T-cell (primary cell): Measurements from ENCODE around the gene COL8A2. TPM values are rescaled to one million over a fixed set of nuclear protein-coding genes. Genes with fewer than 3 reads are reported as not detected.
A peak's percentile ranks its signal among the peaks of the same experiment; 100 is the strongest.

Experiments
- ATAC-seq, 4 experiments: fragments of 200-7000 bp in 3 of 4; fragments of 150-1000 bp in 1 of 4; cut with Tn5 transposase; replicated peaks in 1 of 4; 1 replicate in 3 of 4; 2 replicates in 1 of 4; pipeline ENCODE4 v1.10.0; 2021; ENCODE audit warnings: moderate library complexity in 3 of 4, mild to moderate bottlenecking in 2 of 4, moderate number of reproducible peaks in 1 of 4
- CTCF ChIA-PET, 2 donors: fragments of 300-600 bp; sonication (Branson Sonifier 250); formaldehyde crosslinking; loops; one replicate each; lab custom pipeline; 2022; ENCODE audit warnings: antibody characterized with exemption in 2 of 2; lab: Charles Lee
- POLR2A ChIA-PET, 2 donors: fragments of 300-600 bp; sonication (Branson Sonifier 250); formaldehyde crosslinking; loops; one replicate each; lab custom pipeline; 2022; ENCODE audit warnings: antibody characterized with exemption in 2 of 2; lab: Charles Lee
- DNase-seq, 35 experiments: peaks; one replicate each; pipeline versions ENCODE4 v3.0.0 to v3.0.0-alpha.2; 2013 to 2023
- H3K27ac ChIP-seq: one replicate; pipeline ENCODE4 v1.5.1; 2013; ENCODE audit warnings: low read length
- H3K27me3 ChIP-seq, 2 experiments: replicated peaks in 1 of 2; 1 replicate in 1 of 2; 2 replicates in 1 of 2; pipeline versions ENCODE4 v1.6.1 to v1.7.0; 2013; ENCODE audit warnings: low read length in 1 of 2, mixed read lengths in 1 of 2; ENCODE audit not compliant: control insufficient read depth in 2 of 2, insufficient read depth in 2 of 2; ENCODE audit errors: extremely low read depth in 1 of 2
- H3K36me3 ChIP-seq, 2 donors: 1 replicate in 1 of 2; 2 replicates in 1 of 2; pipeline versions ENCODE4 v1.6.1 to v1.7.0; 2013; ENCODE audit warnings: low read length in 1 of 2; ENCODE audit not compliant: control insufficient read depth in 2 of 2, insufficient read depth in 1 of 2; ENCODE audit errors: extremely low read depth in 1 of 2
- H3K4me1 ChIP-seq, 2 experiments: 1 replicate in 1 of 2; 2 replicates in 1 of 2; pipeline versions ENCODE4 v1.6.1 to v1.7.0; 2013; ENCODE audit warnings: low read length in 2 of 2, mixed read lengths in 1 of 2; ENCODE audit not compliant: insufficient read depth in 2 of 2, control insufficient read depth in 1 of 2; ENCODE audit errors: extremely low read depth in 1 of 2
- H3K4me3 ChIP-seq, 2 donors: 1 replicate in 1 of 2; 2 replicates in 1 of 2; pipeline versions ENCODE4 v1.5.1 to v1.7.0; 2013; ENCODE audit warnings: mild to moderate bottlenecking in 2 of 2, low read length in 1 of 2, moderate library complexity in 1 of 2; ENCODE audit not compliant: control insufficient read depth in 1 of 2; ENCODE audit errors: extremely low read depth in 1 of 2
- H3K9me3 ChIP-seq: 2 replicates; pipeline ENCODE4 v1.7.0; 2013
- H3K27ac Mint-ChIP-seq, 2 donors: one replicate each; pipeline ENCODE4 v1.8.0; 2020 to 2021; ENCODE audit warnings: mild to moderate bottlenecking in 2 of 2, mixed read lengths in 2 of 2
- H3K27me3 Mint-ChIP-seq, 2 donors: one replicate each; pipeline ENCODE4 v1.8.0; 2021 to 2022; ENCODE audit warnings: mixed read lengths in 2 of 2
- H3K36me3 Mint-ChIP-seq: one replicate; pipeline ENCODE4 v1.8.0; 2021; ENCODE audit warnings: mixed read lengths
- H3K4me1 Mint-ChIP-seq, 3 donors: one replicate each; pipeline ENCODE4 v1.8.0; 2020 to 2022; ENCODE audit warnings: mixed read lengths in 3 of 3, mild to moderate bottlenecking in 1 of 3
- H3K4me3 Mint-ChIP-seq, 3 donors: one replicate each; pipeline ENCODE4 v1.8.0; 2020 to 2022; ENCODE audit warnings: mild to moderate bottlenecking in 3 of 3, mixed read lengths in 3 of 3, moderate library complexity in 3 of 3
- H3K9me3 Mint-ChIP-seq, 3 donors: one replicate each; pipeline ENCODE4 v1.8.0; 2020 to 2022; ENCODE audit warnings: mixed read lengths in 3 of 3
- WGBS: methylation state at CpG from one replicate; pipeline ENCODE4 v1.1.5; 2013; ENCODE audit warnings: missing lambda C conversion rate; ENCODE audit not compliant: insufficient coverage; 5-methylcytosine and 5-hydroxymethylcytosine counted together
- total RNA-seq, 35 experiments: library from RNA in 6 of 35; stranded (reverse) in 6 of 35; fragments of 120-200 nt in 1 of 35; gene quantifications; one replicate each; pipeline versions ENCODE4 v1.2.1 to v1.2.4 and lab custom pipeline; 2013 to 2026

COL8A2 gene
- total RNA-seq, 5 donors from 2014 or later (not counting 1 experiment from before 2014, with no cell fraction given), result 0.08 to 0.15 (median 0.09) TPM; not detected in 1

GRCh38 chr1:36089393-36090121 is 35.5 kb downstream of the COL8A2 start:
- no peaks in the 10 kb centered on the region for H3K9me3 ChIP-seq
- 8% methylated on average over 28 of the region's 32 CpGs for WGBS
- H3K36me3 ChIP-seq, result peaks cover 3 to 35% of the 10 kb centered on the region in 2 donors
- peak overlapping the region; percentile 54 for H3K27ac ChIP-seq
- Mint-ChIP-seq H3K27me3 (peaks cover 12 to 23% of the 10 kb centered on the region in 2 donors), H3K27ac (peak overlapping the region; percentile 80 to 84), H3K9me3 (no peaks in the 10 kb centered on the region), H3K36me3 (peaks cover 14% of the 10 kb centered on the region), H3K4me1 (peaks cover 22 to 29% (median 28%) of the 10 kb centered on the region in 3 donors), H3K4me3 (peak overlapping the region; percentile 79 to 87 (median 86))
- ATAC-seq (no peak), DNase-seq (peak in 2 of 35 experiments; percentile 22 to 37)
- peaks cover 8 to 40% of the 10 kb centered on the region in 2 experiments for H3K4me1 ChIP-seq
- ChIA-PET CTCF (interaction anchor here in 1 of 2 donors (0.7 kb wide), 1 partner anchor 135 kb away, joined by 3 read pairs; the partner anchor contains the start of gene THRAP3), POLR2A (interaction anchor here in 1 of 2 donors (0.6 kb wide), 1 partner anchor 61 kb away, joined by 4 read pairs; no protein-coding TSS in a partner anchor)
- H3K4me3 ChIP-seq, result peak overlapping the region; percentile 70 to 86
- H3K27me3 ChIP-seq, result peaks cover 0 to 35% of the 10 kb centered on the region in 2 experiments

- peaks cover 22 to 32% (median 30%) of the 10 kb centered on the region in 3 donors for H3K4me1 Mint-ChIP-seq
- DNase-seq (peak; percentile 80 to 95 (median 88)), ATAC-seq (peak; percentile 87 to 93 (median 90))
- H3K27ac Mint-ChIP-seq, result peak within 1 kb of the TSS; percentile 80 to 84
- Histone ChIP-seq H3K4me3 (peak within 1 kb of the TSS; percentile 70 to 86), H3K36me3 (peaks cover 3 to 28% of the 10 kb centered on the region in 2 donors), H3K27me3 (peaks cover 0 to 42% of the 10 kb centered on the region in 2 experiments), H3K27ac (peak within 1 kb of the TSS; percentile 60), H3K4me1 (peaks cover 8 to 45% of the 10 kb centered on the region in 2 experiments), H3K9me3 (no peaks in the 10 kb centered on the region)
- H3K4me3 Mint-ChIP-seq, result peak within 1 kb of the TSS; percentile 79 to 87 (median 86)
- ChIA-PET POLR2A (interaction anchor here in 1 of 2 donors (0.6 kb wide), 1 partner anchor 61 kb away, joined by 4 read pairs; no protein-coding TSS in a partner anchor), CTCF (interaction anchor here in 1 of 2 donors (0.7 kb wide), 1 partner anchor 136 kb away, joined by 3 read pairs; the partner anchor contains the start of gene THRAP3)
- H3K9me3 Mint-ChIP-seq, result no peaks in the 10 kb centered on the region
- under 1% methylated on average over 82 of the region's 84 CpGs for WGBS
- peaks cover 12 to 24% of the 10 kb centered on the region in 2 donors for H3K27me3 Mint-ChIP-seq
- peaks cover 14% of the 10 kb centered on the region for H3K36me3 Mint-ChIP-seq
Observed at GRCh38 chr1:36088577-36089392, 36.2 kb downstream of the COL8A2 start, which contains the start of gene ADPRS. Gene ADPRS, plus strand, starts transcription at chr1:36088892. Its CDS starts 13 bp downstream, at chr1:36088905.

- ChIA-PET POLR2A (no interaction called here), CTCF (interaction anchor here in 1 of 2 donors (0.7 kb wide), 1 partner anchor 52 kb away, joined by 5 read pairs; no protein-coding TSS in a partner anchor)
- Mint-ChIP-seq H3K36me3 (peaks cover 12% of the 10 kb centered on the region), H3K9me3 (no peaks in the 10 kb centered on the region), H3K27ac (peak overlapping the region in 1 of 2 donors; percentile 72), H3K4me1 (peaks cover 22 to 32% (median 30%) of the 10 kb centered on the region in 3 donors), H3K4me3 (peak overlapping the region; percentile 79 to 87 (median 86)), H3K27me3 (peaks cover 12 to 29% of the 10 kb centered on the region in 2 donors)
- peaks cover 8 to 42% of the 10 kb centered on the region in 2 experiments for H3K4me1 ChIP-seq
- peaks cover 0 to 48% of the 10 kb centered on the region in 2 experiments for H3K27me3 ChIP-seq
- ATAC-seq (peak in 1 of 4 experiments; percentile 43), DNase-seq (no peak)
- peaks cover 3 to 22% of the 10 kb centered on the region in 2 donors for H3K36me3 ChIP-seq
- peak overlapping the region; percentile 58 to 86 for H3K4me3 ChIP-seq
- WGBS, result 10% methylated on average over 4 of the region's 8 CpGs
- no peaks in the 10 kb centered on the region for H3K9me3 ChIP-seq
- H3K27ac ChIP-seq, result peak overlapping the region; percentile 60
Observed at GRCh38 chr1:36088265-36088576, 36.8 kb downstream of the COL8A2 start.

GRCh38 chr1:36087233-36088123 is 37.5 kb downstream of the COL8A2 start:
- peaks cover 15 to 32% of the 10 kb centered on the region in 2 donors for H3K27me3 Mint-ChIP-seq

GRCh38 chr1:36086529-36087232 is 38.3 kb downstream of the COL8A2 start:
- Mint-ChIP-seq H3K27me3 (peaks cover 23 to 39% of the 10 kb centered on the region in 2 donors), H3K9me3 (no peaks in the 10 kb centered on the region), H3K4me3 (peak overlapping the region; percentile 48 to 63 (median 61)), H3K27ac (no peak overlapping the region), H3K36me3 (no peaks in the 10 kb centered on the region), H3K4me1 (peaks cover 22 to 28% (median 23%) of the 10 kb centered on the region in 3 donors)
- WGBS, result 94% methylated on average over 6 of the region's 12 CpGs
- H3K9me3 ChIP-seq, result no peaks in the 10 kb centered on the region
- H3K36me3 ChIP-seq, result peaks cover 3 to 7% of the 10 kb centered on the region in 2 donors
- H3K4me3 ChIP-seq, result no peak overlapping the region
- ChIA-PET CTCF (interaction anchor here in 1 of 2 donors (0.6 kb wide), 1 partner anchor 12 kb away, joined by 3 read pairs; no protein-coding TSS in a partner anchor), POLR2A (no interaction called here)
- no peak overlapping the region for H3K27ac ChIP-seq
- peaks cover 0 to 56% of the 10 kb centered on the region in 2 experiments for H3K27me3 ChIP-seq
- ATAC-seq (no peak), DNase-seq (no peak)
- peaks cover 8 to 39% of the 10 kb centered on the region in 2 experiments for H3K4me1 ChIP-seq

More at GRCh38 chr1:36087233-36088123, 37.5 kb downstream of the COL8A2 start:
- H3K4me1 Mint-ChIP-seq, result peaks cover 22 to 31% (median 29%) of the 10 kb centered on the region in 3 donors
- Histone ChIP-seq H3K4me3 (no peak overlapping the region), H3K27me3 (peaks cover 0 to 51% of the 10 kb centered on the region in 2 experiments), H3K36me3 (peaks cover 3 to 15% of the 10 kb centered on the region in 2 donors), H3K27ac (no peak overlapping the region), H3K4me1 (peaks cover 8 to 42% of the 10 kb centered on the region in 2 experiments), H3K9me3 (no peaks in the 10 kb centered on the region)
- peaks cover 5% of the 10 kb centered on the region for H3K36me3 Mint-ChIP-seq
- ChIA-PET CTCF (interaction anchor here in 1 of 2 donors (0.7 kb wide), 1 partner anchor 53 kb away, joined by 5 read pairs; no protein-coding TSS in a partner anchor), POLR2A (no interaction called here)
- no peak for ATAC-seq
- DNase-seq, result no peak
- no peaks in the 10 kb centered on the region for H3K9me3 Mint-ChIP-seq
- no peak overlapping the region for H3K27ac Mint-ChIP-seq
- 91% methylated on average over 31 of the region's 31 CpGs for WGBS
- peak overlapping the region; percentile 48 to 86 (median 79) for H3K4me3 Mint-ChIP-seq
